Inflammatory macrophage treated with lipopolysaccharide for 1 hour (primary cell): Measurements from ENCODE around the gene VPS26A.
"Not testable (repeated sequence)": the region's sequence is repeated elsewhere in the genome, so short reads cannot be mapped to it uniquely, and the experiment has no call there.

Source experiments
- DNase-seq, 2 donors: peaks; one replicate each; pipeline ENCODE4 v3.0.0-alpha.2; 2020 to 2022

The VPS26A gene

DNA sequence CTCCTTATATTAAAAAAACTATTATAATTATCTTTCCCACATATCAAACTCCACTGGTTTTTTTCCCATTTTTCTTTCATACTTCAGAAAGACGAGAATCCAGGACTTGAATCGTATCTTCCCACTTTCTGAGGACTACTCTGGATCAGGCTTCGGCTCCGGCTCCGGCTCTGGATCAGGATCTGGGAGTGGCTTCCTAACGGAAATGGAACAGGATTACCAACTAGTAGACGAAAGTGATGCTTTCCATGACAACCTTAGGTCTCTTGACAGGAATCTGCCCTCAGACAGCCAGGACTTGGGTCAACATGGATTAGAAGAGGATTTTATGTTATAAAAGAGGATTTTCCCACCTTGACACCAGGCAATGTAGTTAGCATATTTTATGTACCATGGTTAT is 20.2 kb upstream of the VPS26A start:
- DNase-seq = no peak

DNA sequence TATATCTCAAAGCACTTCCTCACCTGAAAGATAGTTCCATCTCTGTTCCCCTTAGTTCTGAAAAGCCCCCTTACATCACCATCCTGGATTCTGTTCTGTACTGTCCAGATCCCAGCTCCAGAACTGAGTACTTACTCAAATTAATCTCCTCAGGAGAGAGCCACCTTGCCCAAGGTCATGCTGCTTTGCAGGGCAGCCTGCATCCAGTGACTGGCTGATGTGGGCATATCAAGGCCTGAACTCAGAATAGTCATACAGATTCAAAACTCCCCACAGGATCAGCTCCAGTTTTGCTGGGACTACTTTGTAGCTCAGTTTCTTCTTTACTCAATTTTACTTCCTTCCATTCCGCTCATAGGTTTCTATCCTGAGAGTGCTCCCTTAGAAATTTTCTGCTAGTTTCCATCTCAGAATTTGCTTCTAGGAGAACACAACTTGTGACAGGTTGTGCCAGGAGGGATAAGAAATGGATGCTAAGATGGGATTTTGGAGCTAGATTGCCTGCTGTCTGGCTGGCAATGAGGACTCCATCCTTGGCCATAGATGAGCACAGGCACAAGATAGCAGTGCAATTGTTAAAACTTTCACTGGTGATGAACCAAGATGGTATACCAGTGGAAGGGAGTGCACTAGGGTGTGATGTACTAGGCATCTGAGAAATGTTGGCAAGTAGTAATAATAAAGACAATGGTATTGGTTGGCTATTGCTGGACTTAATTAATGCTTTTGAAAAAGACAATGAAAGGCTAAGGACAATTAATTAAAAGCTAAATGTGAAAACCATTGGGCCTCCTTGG is 18.8 kb upstream of the VPS26A start:
- DNase-seq = peak in 1 of 2 donors; percentile 20

DNA sequence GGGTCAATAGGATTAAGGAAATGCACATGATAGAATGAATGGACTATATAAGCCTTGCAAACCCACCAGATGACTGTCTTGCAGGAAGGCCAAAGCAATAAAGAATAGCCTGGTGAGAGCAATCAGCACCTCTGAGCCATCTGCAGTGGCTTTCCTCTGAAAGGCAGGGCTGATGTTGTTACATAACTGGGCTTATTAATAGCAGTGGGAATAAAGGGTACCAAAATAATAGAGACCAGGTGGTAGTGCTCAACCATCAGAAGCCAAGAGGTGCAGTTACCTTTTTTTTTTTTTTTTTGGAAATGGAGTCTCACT is 16.8 kb upstream of the VPS26A start:
- DNase-seq = peak in 1 of 2 donors; percentile 49

DNA sequence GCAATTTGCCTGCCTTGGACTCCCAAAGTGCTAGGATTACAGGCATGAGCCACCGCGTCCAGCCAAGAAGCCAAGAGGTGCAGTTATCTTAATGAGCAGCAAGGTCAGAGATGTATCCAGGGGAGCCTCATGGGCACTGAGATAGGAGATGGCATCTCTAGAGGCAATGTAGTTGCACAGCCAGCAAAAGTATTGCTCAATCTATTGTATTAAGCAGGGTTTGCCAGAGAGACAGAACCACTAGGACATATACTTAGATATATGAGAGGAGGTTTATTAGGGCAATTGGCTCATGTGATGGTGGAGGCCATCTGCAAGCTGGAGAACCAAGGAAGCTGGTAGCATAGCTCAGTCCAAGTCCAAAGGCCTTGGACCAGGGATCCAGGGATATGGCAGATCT is 16.3 kb upstream of the VPS26A start:
- peak in 1 of 2 donors; percentile 45 for DNase-seq

DNA sequence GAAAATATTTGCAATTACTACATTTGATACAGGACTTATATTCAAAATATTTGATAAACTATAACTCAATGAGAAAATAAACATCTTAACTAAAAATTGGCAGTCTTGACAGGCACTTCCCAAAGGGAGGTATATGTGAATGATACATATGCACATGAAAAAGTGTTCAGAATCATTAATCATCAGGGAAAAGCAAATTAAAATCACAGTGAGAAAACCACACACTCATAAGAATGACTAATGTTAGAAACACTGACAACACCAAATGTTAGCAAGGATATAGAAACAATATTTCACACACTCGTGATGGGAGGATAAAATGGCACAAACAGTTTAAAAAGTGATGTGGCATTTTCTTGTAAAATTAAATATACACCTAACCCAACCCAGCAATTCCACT is 4.1 kb upstream of the VPS26A start:
- no peak for DNase-seq

DNA sequence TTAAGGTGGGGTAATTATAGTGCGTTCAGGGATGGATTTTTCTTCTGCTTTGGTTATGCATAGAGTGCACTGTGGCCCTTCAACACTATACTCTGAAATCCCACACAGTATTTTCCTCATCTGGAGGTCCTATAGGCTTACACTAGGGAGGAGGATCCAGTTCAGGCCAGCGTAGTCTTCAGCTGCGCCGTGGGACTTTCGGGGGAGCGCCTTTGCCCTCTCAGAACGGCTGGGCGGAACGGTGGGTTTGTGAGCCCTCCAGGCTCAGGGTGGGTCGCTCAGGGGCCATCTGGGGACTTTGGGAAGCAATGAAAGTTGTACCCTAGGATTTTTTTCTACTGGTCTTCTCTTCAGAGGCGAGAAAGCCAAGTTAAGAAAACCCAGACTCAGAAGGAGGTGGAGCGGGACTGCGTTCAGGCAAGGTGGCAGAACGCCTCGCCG is 652 bp upstream of the VPS26A start:
- peak; percentile 54 to 73 for DNase-seq

DNA sequence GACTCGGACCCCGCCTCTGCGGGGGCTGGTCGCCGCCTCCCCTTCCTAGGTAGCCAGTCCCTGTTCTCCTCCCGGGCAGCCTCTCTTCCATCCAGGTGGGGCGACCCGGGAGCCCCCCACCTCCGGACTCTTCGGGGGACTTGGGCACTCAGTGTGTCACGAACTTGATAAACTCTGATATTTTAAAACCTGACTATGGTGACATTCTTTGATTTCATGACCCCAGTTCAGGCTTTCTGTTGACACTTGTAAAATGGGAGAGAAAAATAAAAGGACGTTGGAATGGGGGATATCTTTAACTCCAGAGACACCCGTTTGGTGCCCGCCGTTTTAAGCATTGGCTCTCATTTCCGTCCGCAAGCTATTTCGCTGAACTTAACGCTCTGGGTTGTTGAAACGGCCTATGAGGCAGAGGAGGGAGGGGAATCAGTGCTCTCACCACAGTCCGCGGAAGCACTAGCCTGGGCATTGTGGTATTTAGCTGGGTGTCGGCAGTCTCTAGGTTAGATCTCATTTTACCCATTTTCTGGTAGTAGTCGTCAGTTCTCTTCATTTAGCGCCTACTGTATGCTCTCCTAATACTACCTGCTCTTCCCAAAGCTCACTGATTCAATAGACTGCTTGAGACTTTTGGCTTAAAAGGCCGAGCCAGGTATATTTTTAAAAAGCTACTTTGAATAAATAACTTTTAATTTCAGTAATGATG is 738 bp downstream of the VPS26A start:
- peak; percentile 62 to 70 for DNase-seq

DNA sequence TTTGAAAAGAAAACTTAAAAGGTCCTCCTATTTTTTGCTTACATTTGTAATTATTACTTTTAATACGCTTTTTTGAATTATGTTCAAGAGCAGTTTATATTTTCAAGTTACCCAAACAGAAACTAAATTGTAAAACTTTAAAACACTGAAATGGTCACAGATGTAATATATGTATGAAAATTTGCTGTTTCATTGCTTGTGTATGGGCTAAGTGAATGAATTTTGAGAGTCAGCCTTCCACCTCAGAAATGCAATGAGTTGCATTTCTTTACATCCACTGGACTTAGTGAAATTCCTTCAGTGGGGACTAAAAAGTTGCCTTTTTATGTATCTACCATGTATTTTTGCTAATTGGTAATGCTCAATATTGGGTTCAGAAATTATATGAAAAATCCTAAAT is 1.6 kb downstream of the VPS26A start:
- DNase-seq = no peak

DNA sequence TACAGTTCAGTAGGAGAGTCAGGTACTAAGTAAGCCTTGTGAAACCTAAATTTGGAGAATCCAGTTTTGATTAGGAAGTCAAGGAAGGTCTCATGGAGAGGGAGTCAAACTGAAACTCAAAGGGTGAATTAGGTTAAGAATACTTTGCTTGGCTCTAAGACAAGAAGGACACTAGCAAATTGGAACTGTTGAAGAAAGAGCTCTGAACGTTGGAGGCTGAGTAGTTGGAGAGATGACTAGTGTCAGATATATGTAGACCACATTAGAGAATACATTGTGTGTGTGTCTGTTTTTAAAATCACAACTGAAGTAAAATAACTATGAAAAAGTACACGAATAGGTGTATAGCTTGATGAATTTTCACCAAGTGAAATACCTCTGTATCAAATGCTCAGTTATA is 6.3 kb downstream of the VPS26A start:
- DNase-seq = no peak

DNA sequence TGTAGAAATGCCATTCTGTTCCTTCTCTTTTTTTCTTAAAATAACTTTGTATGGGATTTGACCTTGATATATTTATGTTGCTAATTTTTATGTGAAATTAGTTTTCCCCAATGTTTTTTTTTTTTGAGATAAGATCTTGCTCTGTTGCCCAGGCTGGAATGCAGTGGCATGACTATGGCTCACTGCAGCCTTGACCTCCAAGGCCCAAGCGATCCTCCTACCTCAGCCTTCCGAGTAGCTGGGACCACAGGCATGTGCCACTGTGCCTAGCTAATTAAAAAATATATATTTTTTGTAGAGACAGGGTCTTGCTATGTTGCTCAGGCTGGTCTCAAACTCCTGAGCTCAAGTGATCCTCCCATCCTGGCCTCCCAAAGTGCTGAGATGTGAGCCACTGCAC is 16.0 kb downstream of the VPS26A start:
- no peak for DNase-seq

DNA sequence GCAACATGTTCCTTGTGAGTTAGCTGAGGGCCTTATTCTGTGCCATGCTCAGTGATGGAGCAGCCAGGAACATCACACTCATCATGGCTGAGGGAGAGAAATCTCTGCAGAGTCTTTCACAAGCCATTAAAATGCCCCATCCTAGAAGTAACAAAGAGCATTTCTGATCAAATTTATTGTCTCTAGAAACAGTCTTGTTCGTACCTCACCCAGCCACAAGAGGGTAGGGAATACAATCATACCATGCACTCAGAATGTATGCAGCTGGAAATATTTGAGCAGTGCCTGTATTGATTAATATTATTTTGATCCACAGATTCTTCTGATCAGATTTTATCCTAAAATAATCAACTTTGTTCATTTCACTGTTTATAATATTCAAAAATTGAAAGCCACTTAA is 17.3 kb downstream of the VPS26A start:
- DNase-seq = no peak

DNA sequence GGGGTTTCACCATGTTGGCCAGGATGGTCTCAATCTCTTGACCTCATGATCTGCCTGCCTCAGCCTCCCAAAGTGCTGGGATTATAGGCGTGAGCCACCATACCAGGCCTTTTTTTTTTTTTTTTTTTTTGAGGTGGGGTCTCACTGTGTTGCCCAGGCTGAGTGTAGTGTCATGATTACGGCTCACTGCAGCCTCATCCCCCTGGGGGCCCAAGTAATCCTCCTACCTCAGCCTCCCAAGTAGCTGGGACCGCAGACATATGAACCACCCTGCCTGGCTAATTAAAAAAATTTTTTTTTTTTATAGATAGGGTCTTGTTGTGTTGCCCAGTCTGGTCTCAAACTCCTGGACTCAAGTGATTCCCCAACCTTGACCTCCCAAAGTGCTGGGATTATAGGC is 18.1 kb downstream of the VPS26A start:
- DNase-seq = not testable (repeated sequence)

DNA sequence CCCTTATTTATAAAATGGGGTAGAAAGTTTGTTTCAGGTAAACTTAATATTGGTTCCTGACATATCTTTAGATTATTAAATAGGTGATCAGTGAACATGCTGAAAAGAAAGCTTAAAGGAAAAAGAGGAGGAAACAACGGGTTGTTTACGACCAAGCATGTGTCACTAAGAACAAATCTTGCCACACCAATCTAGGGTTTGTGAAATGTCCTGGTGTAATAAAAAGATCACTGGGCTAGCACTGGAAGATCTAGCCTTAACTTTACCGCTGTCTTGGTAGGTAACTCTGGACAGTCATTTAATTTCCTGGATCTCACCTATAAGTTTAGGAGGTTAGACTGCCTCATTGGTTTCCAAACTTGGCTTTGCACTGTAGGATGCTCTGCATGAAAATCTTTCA is 19.0 kb downstream of the VPS26A start:
- DNase-seq = no peak

DNA sequence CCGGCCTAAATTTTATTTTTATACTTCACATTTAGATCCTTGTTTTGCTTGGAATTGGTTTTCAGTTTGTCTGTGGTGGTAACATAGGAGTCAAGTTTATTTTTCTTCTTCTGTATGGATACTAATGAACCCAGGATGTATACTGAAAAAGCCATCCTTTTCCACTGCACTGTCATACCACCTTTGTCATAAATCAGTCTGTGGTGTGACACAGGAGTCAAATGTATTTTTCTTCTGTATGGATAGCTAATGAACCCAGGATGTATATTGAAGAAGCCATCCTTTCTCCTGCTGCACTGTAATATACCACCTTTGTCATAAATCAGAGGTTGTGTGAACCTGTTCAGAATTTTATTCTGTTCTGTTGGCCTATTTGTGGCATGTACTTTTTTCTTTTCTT is 21.4 kb downstream of the VPS26A start:
- no peak for DNase-seq

DNA sequence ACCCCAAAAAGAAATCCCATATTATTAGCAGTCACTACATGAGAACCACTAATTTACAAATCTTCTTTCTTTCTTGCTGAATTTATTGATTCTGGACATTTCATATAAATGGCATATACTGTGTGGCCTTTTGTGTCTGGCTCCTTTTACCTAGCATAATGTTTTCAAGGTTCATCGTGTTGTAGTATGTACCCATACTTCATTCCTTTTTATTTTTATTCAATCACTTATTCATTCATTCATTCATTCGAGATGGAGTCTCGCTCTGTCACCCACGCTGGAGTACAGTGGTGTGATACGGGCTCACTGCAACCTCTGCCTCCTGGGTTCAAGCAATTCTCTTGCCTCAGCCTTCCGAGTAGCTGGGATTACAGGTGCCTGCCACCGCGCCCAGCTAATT is 21.9 kb downstream of the VPS26A start:
- DNase-seq = no peak

DNA sequence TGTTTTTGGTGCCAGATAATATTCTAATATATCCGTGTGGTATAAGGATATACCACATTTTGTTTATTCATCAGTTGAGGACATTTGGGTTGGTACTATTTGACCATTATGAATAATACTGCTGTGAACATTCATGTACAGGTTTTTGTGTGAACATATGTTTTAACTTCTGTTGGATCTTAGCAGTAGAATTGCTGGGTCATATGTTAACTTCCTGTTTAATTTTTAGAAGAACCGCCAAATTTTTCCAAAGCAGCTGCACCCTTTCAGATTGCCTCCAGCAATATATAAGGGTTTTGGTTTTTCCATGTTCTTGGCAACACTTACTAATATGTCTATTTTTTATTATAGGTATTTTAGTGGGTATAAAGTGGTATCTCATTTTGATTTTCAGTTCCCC is 22.8 kb downstream of the VPS26A start:
- DNase-seq = peak in 1 of 2 donors; percentile 19

DNA sequence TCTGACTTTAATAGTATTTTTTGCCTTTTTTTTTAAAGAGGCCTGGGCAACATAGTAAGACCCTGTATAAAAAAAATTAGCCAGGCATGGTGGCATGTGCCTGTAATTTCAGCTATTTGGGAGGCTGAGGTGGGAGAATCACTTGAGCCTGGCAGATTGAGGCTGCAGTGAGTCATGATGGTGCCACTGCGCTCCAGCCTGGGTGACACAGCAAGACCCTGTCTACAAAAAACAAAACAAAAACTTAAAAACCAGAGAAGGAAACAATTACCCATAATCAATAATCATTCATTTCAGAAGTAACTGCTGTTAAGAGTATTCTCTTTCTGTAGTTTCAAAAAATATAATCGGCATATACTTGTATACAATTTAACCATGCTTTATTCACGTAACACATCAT is 28.0 kb downstream of the VPS26A start:
- DNase-seq = no peak

DNA sequence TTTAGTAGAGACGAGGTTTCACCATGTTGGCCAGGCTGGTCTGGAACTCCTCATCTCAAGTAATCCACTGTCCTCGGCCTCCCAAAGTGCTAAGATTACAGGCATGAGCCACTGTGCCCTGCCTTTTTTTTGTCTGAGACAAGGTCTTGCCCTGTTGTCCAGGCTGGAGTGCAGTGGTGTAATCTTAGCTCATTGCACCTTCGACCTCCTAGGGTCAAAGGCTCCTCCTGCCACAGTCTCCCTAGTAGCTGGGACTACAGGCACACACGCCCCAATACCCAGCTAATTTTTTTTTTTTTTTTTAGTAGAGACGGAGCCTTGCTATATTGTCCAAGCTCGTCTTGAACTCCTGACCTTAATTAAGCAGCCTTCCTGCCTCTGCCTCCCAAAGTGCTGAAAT is 29.2 kb downstream of the VPS26A start:
- DNase-seq = no peak

DNA sequence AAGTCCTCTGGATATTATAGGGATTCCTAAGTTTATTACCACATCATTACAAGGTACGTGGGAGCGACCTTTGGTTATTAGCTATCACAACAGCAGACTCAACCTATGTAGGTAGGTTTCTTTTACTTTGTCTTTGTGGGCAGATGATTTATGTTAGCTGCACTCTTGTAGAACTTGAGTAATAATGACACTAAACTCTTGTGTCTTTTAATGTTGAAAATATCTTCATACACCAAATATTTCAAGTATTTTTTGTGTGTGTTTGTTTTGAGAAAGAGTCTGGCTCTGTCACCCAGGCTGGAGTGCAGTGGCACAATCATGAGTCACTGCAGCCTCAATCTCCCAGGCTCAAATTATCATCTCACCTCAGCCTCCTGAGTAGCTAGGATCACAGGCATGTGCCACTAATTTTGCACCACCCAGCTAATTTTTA is 36.8 kb downstream of the VPS26A start:
- DNase-seq = no peak

DNA sequence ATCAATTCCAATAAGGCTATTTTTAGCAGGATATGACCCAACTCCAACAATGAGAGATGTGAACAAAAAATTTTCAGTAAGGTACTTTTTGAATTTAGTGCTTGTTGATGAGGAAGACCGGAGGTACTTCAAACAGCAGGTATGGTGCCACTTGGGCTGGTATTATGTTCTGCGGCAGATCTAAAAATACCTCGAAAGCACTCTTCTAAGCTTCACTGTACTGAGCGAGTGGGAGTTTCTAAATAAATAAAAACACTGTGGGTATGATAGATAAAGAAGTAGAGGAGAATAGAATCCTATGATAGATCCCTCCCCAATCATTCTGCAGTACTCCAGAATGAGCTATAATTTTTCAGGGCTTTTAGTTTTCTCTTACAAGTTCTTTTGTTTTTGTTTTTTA is 44.5 kb downstream of the VPS26A start:
- no peak for DNase-seq

DNA sequence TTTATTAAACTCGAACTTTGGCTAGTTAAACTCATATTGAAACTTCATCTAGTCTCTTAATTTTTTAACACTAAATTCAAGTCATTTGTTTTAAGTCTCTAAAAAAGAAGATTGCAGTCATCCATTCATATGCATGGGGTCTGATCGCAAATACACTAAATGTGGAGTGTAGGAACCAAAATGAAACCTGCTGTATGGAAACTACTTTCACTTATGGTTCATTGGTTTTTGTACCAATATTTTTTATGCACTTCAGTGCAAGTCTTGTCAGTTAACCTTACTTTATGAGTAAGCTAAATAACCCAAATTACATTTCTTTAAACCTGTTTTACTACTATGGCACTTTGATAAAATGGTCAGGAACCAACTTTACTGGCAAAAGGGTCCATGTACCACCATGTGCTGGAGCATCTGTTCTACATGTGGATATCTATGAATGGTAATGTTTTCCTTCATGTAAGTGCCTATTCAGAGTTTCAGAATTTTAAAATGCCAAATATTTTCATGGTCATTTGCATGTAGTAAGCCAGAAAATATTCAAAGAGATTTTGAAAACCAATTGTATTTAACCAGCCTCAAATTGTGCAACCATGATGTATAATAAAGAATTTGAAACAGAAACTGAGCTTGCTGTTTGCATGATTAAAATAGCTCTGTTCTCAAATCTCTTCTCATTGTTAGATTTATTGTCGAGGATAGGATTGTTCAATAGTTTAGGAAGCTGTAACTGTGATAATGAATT is 48.4 kb downstream of the VPS26A start:
- DNase-seq = no peak

DNA sequence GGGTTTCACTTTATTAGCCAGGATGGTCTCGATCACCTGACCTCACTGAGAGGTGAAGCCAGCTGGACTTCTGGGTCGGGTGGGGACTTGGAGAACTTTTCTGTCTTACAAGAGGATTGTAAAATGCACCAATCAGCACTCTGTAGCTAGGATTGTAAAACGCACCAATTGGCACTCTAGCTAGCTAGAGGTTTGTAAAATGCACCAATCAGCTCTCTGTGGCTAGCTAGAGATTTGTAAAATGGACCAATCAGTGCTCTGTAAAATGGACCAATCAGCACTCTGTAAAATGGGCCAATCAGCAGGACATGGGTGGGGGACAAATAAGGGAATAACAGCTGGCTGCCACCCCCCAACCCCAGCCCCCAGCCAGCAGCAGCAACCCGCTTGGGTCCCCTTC is 51.3 kb downstream of the VPS26A start:
- not testable (repeated sequence) for DNase-seq

DNA sequence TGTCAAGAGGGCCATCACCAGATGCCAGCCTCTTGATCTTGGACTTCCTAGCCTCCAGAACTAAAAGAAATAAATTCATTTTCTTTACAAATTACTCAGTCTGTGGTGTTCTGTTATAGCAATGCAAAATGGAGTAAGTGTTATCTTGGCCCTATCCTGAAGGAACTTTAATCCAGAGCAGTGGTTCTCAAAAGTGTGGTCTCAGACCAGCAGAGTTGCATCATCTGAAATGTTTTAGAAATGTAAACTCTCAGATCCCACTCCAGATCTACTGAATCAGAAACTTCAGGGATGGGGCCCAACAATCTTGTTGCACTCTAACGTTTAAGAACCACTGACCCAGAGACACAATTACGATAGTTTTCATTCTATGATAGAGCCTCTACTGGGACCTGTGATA is 52.8 kb downstream of the VPS26A start:
- DNase-seq = no peak
